Brain pericyte (primary cell): ENCODE results near the gene ANKRD12.

Source experiments
- DNase-seq: peaks from one replicate; pipeline ENCODE4 v3.0.0-alpha.2; 2012; ENCODE audit warnings: low read depth, low spot score

The ANKRD12 gene

DNA sequence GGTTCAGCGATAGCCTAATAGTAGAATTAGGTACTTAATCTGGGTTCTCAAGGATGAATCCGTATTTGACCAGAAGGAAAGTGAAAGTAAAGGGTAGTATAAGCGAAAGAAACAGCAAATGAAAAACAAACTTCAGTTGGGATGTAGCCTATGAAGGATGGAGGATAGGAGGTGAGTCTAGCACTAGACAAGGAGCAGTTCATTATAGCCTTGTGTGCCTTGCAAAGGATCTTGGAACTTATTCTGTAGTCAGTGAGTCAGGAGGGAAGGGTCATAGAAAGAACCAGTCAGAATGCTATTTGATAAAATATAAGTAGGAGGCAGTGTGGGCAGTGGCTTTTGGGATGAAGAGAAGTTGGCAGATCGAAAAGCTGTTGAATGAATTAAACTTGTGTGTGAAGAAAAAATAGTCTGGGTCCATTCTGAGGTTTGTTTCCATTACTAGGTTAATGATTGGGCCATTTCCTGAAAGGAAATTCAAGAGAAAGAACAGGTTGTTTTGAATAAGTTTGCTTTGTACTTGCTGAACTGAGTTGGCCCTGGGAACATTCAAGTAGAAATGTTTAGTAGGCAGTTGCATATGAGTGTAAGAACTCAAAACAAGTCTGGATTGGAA, 48.5 kb downstream of the ANKRD12 start:
- DNase-seq, result no peak

DNA sequence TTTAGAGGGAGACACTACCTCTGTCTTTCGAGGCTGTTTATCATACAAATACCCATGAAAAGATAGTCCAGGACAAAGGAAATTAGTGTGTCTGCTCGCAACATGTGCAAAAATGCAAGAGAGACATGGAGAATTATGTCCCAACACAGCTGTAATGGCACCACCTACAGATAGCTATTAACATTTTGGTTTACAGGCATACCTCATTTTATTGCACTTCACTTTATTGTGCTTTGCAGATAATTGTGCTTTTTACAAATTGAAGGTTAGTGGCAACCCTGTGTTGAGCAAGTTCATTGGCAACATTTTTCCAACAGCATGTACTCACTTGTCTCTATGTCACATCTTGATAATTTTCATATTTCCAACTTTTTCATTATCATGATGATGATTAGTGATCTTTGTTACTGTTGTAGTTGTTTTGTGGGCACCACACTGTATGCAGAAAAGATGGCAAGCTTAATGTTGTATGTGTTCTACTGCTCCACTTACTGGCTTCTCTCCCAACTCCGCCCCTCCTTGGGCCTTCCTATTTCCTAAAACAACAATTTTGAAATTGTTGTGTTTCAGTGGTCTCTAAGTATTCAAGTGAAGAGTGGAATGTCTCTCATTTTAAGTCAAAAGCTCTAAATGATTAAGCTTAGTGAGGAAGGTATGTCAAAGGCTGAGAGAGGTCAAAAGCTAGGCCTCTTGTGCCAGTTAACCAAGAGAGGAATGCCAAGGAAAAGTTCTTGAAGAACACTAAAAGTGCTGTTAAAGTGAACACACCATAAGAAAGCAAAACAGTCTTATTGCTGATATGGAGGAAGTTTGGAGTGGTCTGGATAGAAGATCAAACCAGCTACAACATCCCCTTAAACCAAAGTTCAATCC, 52.0 kb downstream of the ANKRD12 start:
- DNase-seq, result no peak

DNA sequence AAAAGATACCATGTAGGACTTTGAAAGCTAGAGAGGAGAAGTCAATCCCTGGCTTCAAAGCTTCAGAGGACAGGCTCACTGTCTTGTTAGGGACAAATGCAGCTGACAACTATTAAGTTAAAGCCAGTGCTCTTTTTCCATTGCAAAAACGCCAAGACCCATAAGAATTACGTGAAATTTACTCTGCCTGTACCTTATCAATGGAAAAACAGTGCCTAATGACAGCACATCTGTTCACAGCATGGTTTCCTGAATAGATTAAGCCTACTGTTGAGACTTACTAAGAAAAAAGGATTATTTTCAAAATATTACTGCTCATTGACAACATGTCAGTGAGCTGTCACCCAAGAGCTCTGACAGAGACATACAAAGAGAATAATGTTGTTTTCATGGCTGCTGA, 52.9 kb downstream of the ANKRD12 start:
- no peak for DNase-seq

DNA sequence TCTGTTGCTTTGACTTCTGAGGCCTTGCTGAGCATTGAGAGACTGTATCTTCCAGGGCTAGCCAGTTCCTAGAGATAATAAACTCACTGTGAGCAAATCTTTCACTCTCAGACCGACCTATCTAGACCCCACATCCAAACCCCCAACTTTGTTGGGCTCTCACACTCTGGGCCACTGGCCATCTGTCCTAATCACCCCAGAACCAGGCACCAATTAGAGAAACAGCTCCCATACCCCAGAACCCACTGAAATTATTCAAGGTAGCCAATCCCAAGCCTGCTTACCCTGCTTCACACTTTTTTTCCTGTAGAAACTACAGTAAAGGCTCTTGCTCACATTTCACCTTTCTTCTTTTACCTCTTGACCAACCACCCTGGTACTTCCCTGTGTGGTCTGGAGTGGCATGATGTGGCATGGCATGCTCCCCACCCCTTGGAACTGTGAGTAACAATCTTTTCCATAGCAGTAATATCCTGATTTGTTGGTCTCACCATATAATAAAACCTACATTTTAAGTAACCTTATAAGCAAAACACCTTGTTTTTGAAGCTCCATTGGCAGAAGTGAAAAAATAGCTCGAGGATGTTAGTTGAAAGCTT, 55.2 kb downstream of the ANKRD12 start:
- no peak for DNase-seq

DNA sequence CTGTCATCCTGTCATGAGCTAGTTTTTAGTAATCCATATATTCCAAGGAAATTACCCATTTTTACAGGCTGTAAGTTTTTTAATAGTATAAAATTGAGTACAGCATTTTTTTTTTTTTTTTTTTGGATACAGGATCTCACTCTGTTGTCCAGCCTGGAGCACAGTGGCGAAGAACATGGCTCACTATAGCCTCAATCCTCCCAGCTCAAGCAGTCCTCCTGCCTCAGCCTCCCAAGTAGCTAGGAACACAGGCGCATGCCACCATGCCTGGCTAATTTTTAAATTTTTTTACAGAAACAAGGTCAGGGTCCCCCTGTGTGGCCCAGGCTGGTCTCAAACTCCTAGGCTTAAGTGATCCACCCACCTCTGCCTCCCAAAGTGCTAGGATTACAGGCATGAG, 56.5 kb downstream of the ANKRD12 start:
- no peak for DNase-seq

DNA sequence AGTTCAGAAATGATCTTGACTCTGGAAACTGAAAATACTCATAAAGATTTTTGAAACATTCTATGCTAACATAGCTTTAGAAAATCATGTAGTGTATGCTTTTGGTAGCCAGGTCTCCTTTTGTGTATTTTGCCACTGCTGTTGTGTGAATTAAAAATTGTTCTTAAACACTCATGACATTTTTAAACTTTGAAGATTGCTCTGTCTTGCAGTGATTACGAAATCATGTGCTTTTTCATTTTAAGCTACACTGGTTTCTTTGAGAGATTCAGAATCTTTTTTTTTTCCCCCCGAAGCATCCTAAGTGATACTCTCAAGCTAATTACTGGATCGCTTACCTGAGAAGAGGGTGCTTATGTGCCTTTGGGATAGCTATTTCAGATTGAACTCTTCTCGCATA, 60.0 kb downstream of the ANKRD12 start:
- no peak for DNase-seq

DNA sequence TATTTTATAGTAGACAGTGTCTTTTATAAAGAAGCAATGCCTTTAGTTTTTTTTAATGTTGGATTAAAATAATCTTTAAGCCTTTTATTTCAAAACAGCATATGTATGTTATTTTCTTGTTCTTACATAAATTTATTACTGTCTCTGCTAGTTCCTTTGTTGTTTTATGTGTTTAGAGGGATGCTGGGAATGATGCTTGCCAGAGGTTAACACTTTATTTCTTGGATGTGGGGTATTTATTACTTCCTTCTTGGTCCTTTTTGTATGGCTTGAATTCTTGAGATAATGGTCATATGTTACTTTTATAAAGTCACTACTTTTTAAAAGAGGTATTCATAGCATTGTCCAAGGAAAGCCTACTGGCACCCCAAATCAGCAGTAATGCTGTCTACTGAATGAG, 63.1 kb downstream of the ANKRD12 start:
- DNase-seq, result no peak

DNA sequence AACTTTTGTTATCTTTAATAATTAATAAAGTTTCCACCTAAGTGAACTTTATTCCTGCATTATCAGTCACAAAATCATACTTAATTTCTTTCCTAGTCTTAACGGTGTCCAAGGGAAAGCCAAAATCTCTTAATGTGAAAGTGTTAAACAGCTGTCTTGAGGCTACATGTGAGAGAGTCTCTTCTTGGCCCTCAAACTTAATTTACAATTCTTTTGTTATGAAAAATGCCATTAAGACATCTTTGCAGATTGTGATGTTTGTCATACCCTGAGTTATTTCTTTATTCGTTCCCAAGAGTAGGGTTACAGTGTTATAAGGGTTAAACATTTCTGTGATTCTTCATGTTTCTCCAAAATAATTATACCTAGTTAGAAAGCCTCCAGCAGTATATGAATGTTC, 64.6 kb downstream of the ANKRD12 start:
- DNase-seq, result no peak

DNA sequence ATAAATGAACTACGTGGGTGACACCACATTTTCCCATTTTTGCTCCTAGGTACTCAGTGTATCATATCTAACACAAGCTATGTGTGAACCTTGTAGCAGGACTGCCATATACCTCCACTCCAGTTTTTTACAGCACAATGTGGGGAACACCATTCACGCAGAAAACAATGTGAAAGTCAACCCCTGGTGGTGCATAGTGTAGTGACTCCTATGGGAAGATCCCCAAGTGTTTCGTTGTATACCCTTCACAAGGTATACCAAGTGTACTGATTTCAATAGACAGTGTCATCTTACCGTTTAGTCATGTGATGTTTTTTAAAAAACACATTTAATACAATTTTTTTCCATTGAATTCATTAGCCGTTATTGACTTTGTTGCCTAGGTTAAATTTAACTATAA, 68.1 kb downstream of the ANKRD12 start:
- no peak for DNase-seq

DNA sequence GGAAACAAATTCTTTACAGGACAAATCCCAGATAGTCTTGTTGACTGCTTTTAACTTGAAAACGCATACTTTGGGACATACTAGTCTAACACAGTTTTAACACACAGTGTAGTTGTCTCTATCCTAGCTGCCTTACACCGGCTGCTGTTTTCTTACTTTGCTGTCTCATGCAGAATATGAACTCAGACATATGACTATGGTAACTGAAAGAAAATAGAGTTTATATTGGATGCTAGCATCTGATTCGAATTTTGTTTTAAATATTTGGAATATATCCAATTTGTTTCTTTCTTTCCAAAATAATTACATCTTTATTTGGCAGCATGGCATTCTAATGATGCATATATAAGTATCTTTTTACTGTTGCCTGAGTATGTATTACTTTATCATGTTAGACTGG, 69.8 kb downstream of the ANKRD12 start:
- DNase-seq, result no peak

DNA sequence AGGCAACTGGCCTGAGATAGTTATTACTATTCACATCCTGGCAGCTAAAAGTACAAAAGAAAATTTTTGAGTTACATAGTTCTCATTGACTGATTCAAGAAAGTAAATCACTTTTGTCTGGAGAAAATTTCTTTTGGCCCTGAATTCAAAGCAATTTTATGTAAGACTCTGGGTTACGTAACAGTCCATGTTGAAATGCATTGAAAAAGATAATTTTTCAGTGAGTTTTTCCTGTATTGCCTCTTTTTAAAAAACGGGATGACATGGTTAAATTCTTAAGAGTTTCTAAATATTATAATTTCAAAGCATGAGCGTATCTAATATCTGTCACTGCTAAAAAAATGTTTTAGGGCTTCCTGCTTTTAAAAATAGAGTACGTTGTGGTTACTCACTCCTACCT, 72.7 kb downstream of the ANKRD12 start:
- no peak for DNase-seq

DNA sequence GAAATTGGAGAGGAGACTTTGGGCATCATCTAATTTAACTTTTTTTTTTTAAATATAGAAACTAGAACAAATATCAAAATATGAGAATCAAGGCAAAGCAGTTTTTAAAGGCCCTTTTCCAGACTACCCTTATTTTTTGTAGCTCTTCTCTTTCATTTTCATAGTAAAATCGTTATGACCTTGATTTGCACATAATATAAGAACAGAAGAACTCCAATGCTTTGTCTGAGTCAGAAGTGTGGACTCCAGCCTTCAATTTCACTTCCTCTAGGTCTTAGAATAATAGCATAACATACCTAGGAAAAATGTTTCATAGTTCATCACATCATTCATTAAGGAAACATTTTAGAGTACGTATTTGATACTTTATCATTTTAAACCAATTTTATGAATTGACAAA, 74.4 kb downstream of the ANKRD12 start:
- no peak for DNase-seq

DNA sequence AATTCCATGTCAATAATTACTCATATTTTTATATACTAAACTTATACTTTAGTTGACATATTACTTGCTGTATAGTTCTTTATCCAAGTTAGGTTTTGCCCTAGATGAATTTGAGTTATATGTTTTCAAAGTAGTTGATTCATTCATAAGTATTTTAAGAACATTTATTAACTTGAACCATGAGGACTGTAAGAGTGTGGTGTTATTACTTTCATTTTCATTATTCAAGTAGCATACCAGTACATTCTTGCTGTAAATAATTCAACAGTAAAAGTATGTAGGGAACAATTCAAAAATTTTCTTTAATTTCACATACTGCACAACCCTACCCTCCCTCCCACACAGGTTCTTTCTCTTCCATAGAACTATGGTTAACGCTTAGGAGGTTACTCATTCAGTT, 75.4 kb downstream of the ANKRD12 start:
- DNase-seq, result no peak

DNA sequence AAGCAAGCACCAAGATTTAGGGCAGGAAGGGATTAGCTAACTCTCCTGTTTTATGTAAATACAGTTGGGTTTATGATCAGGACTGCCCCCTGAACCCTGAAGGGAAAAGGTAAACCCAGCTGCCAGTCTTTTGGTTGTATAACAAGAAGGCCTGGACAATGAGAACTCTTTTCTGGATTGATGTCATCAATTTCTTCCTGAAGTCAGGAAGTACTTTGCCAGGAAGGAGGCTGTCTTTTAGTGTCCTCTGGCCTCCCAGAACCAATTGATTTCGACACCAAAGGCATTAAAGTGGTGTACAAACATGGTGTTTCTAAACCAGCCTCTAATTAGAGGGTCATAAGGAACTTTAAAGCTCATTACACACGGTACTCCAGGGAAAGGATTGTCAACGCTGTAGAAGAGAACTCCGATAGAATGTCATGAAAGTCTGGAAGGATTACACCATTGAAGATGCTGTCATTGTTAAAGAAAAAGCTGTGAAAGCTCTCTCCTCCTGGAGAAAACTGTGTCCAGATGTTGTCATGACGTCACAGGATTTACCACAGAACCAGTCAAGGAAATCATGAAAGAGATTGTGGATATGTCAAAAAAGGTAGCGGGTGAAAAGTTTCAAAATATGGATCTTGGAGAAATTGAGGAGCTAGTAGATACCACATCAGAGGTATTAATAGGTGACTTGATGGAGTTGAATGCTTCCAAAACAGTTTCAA, 78.8 kb downstream of the ANKRD12 start:
- DNase-seq, result no peak

DNA sequence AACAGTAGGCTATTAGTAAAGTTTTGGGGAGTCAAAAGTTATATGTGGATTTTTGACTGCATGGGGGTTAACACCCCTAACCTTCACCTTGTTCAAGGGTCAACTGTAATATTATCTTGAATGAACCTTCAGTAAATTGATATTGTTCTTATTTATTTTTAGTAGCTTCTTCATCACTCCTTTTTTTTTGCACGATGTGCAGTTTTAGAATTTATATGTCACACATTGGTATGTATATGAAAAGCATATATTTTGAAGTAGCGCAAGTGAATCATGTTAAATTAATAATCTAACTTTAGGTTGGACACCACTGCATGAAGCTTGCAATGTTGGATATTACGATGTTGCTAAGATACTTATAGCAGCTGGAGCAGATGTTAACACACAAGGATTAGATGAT, 79.9 kb downstream of the ANKRD12 start:
- no peak for DNase-seq

DNA sequence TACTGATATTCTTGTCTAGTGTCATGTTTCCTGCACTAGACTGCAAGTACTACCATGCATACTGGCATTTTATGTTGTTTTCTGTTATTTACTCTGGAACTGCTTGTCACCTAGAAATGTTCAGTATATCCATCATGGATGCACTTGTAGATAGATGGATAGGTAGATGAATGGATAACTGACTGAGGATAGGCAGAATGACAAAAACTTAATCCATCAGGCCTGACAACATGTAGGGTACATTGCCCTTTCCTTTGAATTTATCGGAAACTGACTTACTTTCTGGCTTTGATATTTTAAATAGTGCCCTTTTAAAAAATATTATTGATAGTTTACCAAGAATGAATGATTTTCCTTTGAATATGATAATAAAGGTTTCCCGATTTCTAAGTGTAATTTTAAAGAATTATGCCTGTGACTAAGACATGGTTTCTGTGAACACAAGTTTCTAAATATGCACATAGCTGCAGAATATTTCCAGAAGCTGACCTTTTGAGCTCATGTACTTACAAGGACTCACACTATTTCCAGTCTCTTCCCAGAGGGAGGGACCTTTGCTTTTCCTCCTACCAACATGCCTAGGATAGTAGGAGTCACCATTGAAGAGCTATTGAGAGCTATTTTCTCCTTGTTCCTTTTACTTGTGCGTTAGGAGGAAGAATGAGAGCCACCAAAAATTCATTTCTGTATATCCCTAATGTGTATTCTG, 81.3 kb downstream of the ANKRD12 start:
- DNase-seq, result no peak

DNA sequence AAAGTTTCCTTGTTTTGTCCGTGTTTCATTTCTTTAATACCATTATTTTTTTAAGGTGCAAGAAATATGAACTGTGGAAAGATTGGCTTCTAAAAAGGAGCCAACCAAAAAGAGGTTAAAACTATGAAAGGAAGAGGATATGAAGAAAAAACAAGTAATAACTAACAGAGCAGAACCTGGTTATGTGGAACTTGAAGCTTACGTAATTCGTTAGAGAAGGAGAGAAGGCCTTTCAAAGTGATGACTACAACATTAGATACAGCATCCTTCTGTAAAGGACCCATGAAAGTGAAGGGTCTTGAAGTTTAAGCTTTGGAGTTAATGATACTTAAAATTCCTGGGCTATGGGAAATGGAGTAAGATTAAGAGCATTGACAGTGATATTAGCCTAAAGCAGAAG, 84.5 kb downstream of the ANKRD12 start:
- DNase-seq, result no peak

DNA sequence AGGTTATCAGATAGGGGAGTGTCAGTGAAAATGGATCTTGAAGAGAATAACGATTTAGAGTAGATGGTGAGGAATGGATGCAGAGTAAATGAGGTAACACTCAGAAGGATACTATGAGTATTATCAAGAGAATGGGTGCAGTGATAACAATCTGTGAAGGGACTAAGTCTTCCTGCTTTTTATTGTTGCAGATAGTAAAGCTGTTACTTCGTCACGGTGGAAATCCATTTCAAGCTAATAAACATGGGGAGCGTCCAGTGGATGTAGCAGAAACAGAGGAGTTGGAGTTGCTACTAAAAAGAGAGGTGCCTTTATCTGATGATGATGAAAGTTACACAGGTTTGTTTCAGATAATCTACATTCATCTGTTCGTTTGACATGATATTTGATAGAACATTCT, 85.1 kb downstream of the ANKRD12 start:
- no peak for DNase-seq

DNA sequence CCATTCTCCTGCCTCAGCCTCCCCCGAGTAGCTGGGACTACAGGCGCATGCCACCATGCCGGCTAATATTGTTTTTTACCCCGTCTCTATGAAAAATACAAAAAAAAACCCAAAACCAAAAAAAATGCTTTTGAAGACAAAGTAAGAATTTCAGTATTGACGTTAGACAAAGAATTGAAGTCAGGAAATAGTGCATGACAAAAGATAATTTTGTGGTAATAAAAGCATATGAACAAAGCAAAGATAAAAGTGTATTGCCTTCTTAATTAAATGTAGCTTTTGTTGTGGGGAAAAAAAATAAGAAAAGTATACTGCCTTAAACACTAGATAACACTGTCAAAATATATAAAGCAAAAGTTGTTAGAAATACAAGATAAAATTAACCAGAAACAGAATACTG, 86.8 kb downstream of the ANKRD12 start:
- DNase-seq, result no peak

DNA sequence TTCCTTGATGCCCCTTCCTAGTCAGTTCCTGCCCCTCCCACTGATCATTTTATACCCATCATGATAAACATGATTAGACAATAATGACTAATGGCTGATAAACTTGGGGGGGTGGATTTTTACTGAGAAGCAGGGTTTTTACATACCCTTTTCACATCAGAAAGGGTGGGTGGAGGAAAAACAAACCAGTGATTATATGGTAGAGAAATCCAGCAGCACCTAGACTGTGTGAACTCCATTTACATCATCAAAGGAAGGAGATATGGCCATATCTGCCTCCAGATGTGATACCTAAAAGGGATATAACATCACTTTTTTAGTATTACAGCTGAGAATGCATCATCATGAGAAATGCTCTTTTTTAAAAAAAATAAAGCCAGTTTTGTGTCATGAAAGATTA, 89.9 kb downstream of the ANKRD12 start:
- no peak for DNase-seq

DNA sequence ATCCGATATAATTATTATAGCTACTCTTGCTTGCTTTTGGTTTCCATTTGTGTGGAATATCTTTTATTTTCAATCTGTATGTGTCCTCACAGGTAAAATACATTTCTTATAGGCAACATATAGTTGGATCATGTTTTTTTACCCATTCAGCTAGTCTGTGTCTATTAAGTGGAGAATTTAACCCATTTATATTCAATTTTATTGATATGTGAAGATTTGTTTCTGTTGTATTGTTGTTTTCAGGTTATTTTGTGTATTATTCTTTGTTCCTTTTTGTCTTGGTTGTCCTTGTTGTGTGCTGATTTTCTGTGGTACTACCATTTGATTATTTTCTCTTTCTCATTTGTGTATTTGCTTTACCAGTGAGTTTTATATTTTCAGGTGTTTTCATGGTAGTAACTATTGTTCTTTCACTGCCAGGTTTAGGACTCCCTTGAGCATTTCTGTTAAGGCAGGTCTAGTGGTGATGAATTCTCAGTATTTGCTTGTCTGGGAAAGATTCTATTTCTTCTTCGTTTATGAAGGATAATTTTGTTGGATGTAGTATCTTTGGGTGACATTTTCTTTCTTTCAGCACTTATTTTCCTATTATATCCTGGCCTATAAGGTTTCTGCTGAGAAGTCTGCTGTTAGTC, 95.4 kb downstream of the ANKRD12 start:
- DNase-seq, result no peak
